Airway epithelial cell (primary cell): ENCODE data around the gene TRIM26. TPM values are rescaled to one million over a fixed set of nuclear protein-coding genes. Genes with fewer than 3 reads are reported as not detected.

ENCODE experiments used
- total RNA-seq: library from RNA; depleted of rRNA; stranded (reverse); fragments of >200 nt; gene quantifications from 2 replicates; pipeline ENCODE4 v1.2.3, GENCODE V29; 2015

TRIM26 gene, protein sequence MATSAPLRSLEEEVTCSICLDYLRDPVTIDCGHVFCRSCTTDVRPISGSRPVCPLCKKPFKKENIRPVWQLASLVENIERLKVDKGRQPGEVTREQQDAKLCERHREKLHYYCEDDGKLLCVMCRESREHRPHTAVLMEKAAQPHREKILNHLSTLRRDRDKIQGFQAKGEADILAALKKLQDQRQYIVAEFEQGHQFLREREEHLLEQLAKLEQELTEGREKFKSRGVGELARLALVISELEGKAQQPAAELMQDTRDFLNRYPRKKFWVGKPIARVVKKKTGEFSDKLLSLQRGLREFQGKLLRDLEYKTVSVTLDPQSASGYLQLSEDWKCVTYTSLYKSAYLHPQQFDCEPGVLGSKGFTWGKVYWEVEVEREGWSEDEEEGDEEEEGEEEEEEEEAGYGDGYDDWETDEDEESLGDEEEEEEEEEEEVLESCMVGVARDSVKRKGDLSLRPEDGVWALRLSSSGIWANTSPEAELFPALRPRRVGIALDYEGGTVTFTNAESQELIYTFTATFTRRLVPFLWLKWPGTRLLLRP
- 47.3 and 59.0 TPM in 2 replicates for total RNA-seq

DNA sequence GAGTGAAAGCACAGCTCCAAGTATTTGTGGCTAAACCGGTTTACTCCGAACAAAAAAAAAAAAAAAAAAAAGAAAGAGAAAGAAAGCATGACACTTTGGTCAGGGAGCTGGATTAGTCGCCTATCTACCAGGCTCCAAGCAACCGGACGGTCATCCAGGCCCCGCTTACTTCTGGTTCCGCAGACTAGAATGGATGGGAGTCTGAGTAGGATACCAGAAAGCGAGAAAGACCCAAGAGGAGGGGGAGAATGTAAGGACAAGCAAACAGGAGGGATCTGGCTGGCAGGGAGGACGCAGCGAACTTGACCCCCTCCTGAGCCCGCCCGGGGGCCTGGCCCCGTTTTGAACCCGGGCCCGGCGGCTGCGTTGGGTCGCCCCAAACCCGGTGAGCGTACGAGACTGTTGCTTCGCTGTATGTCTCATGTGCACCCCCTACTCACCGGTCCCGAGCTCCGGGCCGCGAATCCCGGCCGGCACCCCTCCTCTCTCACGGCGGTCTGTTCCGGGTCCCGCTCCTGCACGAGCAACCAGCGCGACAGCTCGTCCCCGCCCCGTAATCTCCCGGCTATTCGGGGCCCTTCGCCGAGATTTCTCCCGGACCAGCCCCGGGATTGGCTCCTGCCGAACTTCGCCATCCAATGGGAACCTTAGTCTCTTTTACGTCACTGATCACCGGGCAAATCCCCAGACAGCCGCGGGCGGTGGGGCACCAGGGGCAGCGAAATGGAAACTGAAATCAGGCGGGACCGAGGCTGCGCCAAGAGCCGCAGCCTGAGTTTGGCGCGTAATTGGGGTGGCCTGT is at the start of gene TRIM26:
TRIM26 (minus strand) TSS at position 542 of the 802 bp plus-strand sequence. CDS start 14,303 bp downstream, outside the sequence.

GRCh38 chr6:30163090-30163917 is 49.9 kb downstream of the TRIM26 start, which contains the start of gene TRIM15:
Gene TRIM15, plus strand, starts transcription at chr6:30163546. Its CDS starts 139 bp downstream, at chr6:30163685.

DNA sequence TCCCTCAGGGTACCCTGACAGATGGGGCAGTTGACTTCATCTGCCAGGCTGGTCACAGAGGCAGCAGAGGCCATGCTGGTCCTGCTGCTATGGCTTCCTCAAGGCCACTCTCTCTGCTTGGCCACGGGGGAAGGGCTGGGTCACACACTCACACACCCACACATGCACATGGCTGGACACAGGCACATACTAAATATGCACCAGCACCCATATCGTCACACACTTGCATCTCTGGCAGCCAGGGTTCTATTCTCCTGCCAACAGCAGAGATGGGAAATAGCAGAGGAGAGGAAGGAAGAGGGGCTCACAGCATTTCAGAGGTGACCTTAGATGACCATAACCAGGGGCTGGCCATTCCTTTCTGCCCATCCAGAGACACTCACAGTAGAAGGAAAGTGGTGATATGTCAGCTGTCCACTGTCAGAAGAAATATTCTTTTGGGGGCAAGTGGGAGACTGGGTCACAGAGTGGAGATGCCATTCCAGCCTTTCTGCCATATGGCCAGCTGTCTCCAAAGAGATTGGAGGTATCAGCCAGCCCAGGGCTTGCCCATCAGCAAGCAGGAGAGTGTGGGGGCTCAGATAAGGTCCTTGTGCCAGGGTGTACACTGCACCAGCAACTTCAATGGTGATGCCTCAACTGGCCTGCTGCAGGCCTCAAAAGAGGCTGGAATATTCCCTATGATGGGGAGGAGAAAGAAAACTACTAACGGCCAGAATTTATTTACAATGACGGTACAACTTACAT is 52.2 kb downstream of the TRIM26 start, which contains the start of gene TRIM10:
TRIM10 (minus strand) TSS at position 427 of the 747 bp plus-strand sequence; CDS start at position 74, 353 bp downstream.

DNA sequence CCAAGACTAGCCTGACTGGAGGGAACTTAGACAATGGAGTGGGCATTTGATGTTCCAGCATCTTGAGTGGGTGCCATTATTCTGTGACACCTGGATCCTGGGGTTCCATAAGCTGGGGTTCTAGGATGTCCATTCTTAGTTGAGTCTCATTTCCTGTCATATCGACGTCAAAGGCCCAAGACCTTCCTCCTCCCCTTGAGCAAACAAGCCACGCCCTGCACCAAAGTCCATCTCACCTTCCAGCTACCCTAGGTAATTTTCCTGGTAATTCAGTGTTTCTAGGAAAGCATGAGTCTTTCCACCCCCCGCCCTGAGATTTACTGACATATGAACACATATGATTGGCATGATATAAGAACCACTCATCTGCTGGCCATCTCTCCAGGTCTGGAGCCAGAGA is 77.4 kb downstream of the TRIM26 start, which contains the start of gene TRIM40:
TRIM40 (plus strand) TSS at position 384 of the 400 bp plus-strand sequence. CDS start 897 bp downstream, outside the sequence.

Other genes with a start within 250 kb of the TRIM26 start
- 34.3 and 54.7 TPM in 2 replicates for gene POLR1H, start 152.1 kb downstream of the TRIM26 start, total RNA-seq
- gene PPP1R11, start 146.2 kb downstream of the TRIM26 start, total RNA-seq = 36.7 and 39.9 TPM in 2 replicates
- gene RNF39, start 137.6 kb downstream of the TRIM26 start, total RNA-seq = 3.3 and 4.9 TPM in 2 replicates
- gene TRIM31, start 100.3 kb downstream of the TRIM26 start, total RNA-seq = 0.05 TPM in 1 of 2 replicates, not detected in the other
- gene TRIM40, start 77.3 kb downstream of the TRIM26 start, total RNA-seq = not detected in 2 replicates
- not detected in 2 replicates for gene TRIM10, start 52.2 kb downstream of the TRIM26 start, total RNA-seq
- gene TRIM15, start 49.9 kb downstream of the TRIM26 start, total RNA-seq = not detected in 2 replicates
- gene TRIM39, start 113.5 kb upstream of the TRIM26 start, total RNA-seq = 11.7 and 12.5 TPM in 2 replicates
- 97.3 and 106 TPM in 2 replicates for gene RPP21, start 131.8 kb upstream of the TRIM26 start, total RNA-seq